Cardiac atrium fibroblast (primary cell): ENCODE data around the gene OOSP3. TPM values are rescaled to one million over a fixed set of nuclear protein-coding genes. Genes with fewer than 3 reads are reported as not detected.

ENCODE experiments used
- total RNA-seq: library from RNA; depleted of rRNA; stranded (reverse); fragments of >200 nt; gene quantifications from 2 replicates; pipeline ENCODE4 v1.2.3, GENCODE V29; 2015

OOSP3 gene, protein sequence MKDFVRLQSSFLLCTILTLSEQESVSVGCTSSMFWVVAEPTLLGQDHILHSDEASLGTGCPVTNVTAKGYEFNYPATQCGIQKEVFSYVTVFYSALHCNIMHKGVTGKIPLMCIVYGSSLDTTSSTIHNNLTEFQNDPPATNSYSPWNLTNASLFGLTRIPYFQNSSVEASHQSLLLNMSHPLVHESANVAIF
- not detected in 2 replicates for total RNA-seq

DNA sequence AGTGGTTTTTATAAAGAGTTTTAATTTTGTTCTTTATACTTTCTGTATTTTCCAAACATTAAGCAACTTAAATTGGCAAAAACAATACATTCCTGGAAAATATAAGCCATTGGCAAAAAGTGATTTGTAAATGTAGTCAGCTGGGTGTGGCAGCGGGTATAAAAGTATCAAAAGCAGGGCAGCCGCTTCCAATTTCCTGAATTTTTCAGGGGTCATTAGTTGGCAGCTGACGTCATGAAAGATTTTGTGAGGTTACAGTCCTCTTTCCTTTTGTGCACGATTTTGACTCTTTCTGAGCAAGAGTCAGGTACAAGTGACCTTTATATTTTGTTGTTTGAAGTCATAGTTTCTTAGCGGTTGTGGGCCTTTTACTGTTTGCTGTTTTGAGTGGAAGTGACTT, at the start of gene OOSP3:
TSS of gene OOSP3 (plus strand) at position 208 of the 400 bp plus-strand sequence. CDS start at position 235, 27 bp downstream.

DNA sequence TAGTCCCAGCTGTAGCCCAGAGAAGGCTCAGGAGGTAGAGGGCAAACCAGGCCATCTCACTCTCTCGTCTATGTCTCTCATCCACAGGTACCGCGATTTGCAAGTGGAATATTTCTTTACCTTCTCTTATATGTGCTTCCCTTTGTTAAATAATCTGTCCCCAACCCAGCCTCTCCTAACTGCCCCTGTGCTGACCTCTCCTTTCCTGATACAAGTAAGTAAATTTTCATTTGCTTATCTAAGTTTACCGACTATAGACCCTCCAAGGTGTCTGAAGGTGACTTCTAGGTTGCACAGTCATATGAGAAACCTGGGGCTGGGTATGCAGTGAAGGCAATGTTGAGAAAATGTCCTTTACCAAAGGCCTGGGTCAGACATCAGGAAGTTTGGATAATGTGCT, 33.2 kb upstream of the OOSP3 start, which contains the start of gene CBLIF:
TSS of gene CBLIF (minus strand) at position 101 of the 400 bp plus-strand sequence. CDS start at position 55, 46 bp downstream.

DNA sequence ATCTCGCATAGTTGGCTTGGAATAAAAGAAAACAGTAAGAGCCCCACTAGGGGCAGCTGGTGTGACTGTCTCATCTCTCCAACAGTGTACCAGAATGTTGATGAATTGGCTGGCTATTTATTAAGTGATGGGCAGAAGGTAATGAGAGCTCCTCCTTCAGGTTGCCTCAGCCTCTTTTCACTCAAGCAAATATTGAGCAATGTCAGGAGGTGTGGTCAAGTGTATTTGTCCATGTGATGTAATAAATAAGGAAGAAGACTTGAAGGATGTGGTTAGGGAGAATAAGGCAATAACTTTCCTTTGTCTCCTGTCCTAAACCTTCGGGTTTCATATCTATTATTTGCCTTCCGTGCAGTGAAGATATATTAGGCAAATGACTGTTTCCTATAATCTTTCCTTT, 12.2 kb upstream of the OOSP3 start, which contains the start of gene TCN1:
TSS of gene TCN1 (minus strand) at position 91 of the 400 bp plus-strand sequence. CDS start at position 74, 17 bp downstream.

DNA sequence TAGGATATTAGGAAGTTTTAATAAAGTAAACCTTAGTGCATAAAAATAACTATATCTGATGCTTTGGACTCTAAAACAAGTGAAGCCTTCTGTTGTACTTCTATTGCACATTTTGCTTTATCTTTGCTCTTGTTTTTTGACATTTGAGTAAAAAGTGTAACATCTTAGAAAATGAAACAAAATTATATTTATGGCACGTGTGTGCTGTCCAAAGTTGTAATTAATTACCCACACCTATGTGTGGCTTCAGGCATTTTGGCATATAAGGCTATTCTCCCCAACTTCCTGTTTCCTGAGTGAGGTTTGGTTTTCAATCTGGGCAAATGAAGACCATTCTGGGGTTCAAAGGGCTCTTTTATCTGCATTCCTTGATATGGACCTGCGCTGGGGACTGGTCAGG, 59.5 kb downstream of the OOSP3 start, which contains the start of gene OOSP1:
TSS of gene OOSP1 (plus strand) at position 301 of the 400 bp plus-strand sequence. CDS start at position 324, 23 bp downstream.

Other genes with a start within 250 kb of the OOSP3 start
- 7.9 and 11.2 TPM in 2 replicates for gene PATL1, start 209.7 kb upstream of the OOSP3 start, total RNA-seq
- not detected in 2 replicates for gene OR10V1, start 164.9 kb upstream of the OOSP3 start, total RNA-seq
- gene STX3, start 123.4 kb upstream of the OOSP3 start, total RNA-seq = 6.0 and 11.2 TPM in 2 replicates
- 29.6 and 36.9 TPM in 2 replicates for gene MRPL16, start 68.0 kb upstream of the OOSP3 start, total RNA-seq
- gene CBLIF, start 33.3 kb upstream of the OOSP3 start, total RNA-seq = not detected in 2 replicates
- 0.65 TPM in 1 of 2 replicates, not detected in the other for gene TCN1, start 12.3 kb upstream of the OOSP3 start, total RNA-seq
- not detected in 2 replicates for gene OOSP1, start 59.6 kb downstream of the OOSP3 start, total RNA-seq
- gene OOSP4A, start 85.3 kb downstream of the OOSP3 start, total RNA-seq = not detected in 2 replicates
- gene OOSP4B, start 138.4 kb downstream of the OOSP3 start, total RNA-seq = not detected in 2 replicates
- gene OOSP2, start 161.6 kb downstream of the OOSP3 start, total RNA-seq = not detected in 2 replicates
- not detected in 2 replicates for gene MS4A3, start 177.9 kb downstream of the OOSP3 start, total RNA-seq
- not detected in 2 replicates for gene MS4A2, start 209.9 kb downstream of the OOSP3 start, total RNA-seq